HG03432 (cell line): ENCODE results near the gene WWTR1.

Source experiments
- ATAC-seq: cut with Tn5 transposase; IDR thresholded peaks from one replicate; pipeline ENCODE4 v1.9.1; 2021; ENCODE audit warnings: mild to moderate bottlenecking, moderate library complexity; ENCODE audit not compliant: unreplicated experiment

WWTR1 gene

GRCh38 chr3:149625795-149626194, 32.0 kb downstream of the WWTR1 start:
- ATAC-seq = no peak

DNA sequence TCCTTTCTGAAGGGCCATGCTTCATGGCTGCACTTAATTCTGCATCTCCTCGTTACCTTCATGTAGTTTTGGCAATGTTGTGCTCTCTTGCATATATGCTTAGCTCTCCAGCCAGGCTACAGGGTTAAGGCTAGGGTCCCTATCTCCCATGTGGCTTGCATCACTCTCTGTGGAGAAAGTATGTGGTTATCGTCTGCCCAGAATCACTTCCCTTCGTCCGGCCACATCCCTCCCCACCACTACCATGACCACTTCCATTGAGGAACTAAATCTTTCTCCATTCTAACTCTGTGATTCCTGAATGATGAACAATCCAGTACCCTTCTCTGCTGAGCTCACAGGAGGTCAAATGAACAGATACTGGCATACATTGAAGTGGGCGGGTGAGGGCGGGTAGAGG, 34.0 kb downstream of the WWTR1 start:
- ATAC-seq = no peak

- ATAC-seq = peak; percentile 79
These were observed 36.4 kb downstream of the WWTR1 start for GRCh38 chr3:149621218-149622005.

DNA sequence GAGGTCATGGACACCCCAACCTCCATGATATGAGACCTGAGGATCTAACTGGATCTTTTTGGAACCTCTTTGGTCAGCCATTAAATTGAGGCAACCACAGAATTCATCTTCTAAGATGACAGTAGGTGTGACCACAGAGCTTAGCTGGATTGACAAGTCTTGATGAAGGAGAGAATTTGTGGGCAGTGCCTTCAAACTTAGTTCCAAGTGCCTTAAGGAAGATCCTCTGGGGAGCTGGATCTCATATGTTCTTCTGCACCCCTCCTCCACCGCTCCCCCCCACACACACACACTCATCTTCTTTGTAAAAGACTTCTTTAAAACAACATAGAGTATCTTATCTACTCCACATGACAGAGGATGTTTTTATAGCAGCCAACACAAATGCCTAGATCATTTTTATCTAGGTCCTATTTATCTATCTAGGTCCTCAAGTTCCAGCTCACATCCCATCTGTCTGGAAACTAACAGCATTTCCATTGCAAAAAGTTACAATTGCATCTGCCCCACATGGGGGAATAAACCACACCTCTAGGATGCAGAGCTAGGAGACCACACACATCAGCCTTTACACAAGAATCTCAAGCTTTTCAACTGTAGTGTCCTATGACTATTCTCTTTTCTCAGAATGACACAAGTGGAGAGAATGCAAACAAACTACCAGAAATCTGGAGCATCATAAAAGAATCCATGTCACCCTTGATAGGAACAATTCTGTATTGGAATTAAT, 37.4 kb downstream of the WWTR1 start:
- peak; percentile 65 for ATAC-seq

GRCh38 chr3:149619136-149619535, 38.7 kb downstream of the WWTR1 start:
- no peak for ATAC-seq

DNA sequence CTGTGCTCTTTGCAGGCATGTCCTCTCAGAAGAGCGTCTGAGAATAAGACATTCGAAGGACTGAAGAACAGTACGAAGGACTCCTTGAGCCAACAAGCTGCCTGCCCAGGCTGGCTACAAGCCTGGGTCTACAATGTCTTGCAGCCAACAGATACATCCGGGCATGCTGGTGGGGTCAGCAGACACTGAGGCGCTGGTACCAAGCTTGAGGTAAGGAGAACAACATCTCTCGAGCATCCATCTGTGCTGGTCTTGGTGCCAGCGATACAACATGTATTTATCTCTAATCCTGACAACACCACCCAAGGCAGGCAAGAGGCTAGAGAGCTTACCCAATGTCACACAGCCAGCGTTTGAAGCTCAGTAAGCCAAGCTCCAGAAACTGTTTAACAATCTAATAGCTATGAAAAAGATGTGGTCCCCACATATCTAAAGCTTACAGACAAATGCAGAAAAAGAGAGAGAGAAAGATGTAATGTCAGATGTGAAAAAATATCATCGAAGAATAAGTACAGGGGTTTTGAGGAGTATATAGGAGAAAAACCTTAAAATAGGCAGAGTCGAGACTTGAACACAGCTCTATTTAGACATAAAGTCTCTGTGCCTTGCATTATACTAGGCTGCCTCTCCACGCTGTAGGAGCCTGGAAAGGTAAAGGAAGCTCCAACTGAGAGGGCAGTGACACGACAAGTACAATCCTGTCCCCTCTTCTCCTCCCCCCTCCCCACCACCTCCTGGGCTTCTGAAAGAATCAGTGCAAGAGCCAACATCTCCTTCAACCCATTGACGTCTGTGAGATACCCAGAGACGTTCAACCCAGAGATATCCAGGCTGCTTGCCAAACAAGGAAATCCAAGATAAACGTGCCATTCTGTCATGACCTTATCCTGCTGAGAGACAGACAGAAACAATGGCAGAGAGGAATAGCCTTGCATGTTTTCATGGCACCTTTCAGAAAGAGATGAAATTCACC, 39.4 kb downstream of the WWTR1 start:
- no peak for ATAC-seq

DNA sequence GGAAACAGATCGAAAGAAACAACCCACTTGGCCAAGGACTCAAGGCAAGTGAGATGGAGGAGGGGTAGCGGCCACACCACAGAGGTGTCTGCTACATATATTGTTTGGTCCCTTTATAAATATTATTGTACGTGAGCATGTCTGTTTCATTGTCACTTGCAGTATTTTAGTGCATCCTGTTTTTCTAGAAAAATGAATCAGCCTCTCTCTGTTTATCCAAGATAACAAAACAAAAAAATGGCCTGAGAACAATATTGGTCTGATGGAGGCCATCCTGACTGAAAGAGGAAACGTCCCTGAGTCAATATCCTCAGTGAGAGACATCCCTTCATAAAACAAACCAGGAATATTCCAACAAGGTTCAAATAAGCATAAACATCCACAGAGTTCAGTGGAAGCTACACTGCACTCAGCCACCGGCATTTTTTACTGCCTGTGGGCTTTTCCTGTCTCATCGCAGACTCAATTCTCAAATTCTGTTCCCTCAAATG, 42.0 kb downstream of the WWTR1 start:
- ATAC-seq = no peak

DNA sequence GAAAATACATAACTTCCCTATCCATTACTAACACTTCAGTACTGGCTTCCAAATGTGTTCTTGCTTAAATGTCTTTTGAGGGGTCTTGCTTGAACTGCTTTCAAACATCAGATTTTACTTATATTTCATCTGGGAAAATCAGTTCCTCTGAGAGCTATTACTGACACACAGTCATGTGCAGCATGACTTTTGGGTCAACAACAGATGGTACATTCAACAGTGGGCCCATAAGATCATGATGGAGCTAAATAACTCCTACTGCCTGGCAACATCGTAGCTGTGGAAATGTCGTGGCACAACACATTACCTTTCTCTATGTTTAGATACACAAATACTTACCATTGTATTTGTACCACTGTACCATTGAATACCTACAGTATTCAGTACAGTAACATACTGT, 43.8 kb downstream of the WWTR1 start:
- no peak for ATAC-seq

DNA sequence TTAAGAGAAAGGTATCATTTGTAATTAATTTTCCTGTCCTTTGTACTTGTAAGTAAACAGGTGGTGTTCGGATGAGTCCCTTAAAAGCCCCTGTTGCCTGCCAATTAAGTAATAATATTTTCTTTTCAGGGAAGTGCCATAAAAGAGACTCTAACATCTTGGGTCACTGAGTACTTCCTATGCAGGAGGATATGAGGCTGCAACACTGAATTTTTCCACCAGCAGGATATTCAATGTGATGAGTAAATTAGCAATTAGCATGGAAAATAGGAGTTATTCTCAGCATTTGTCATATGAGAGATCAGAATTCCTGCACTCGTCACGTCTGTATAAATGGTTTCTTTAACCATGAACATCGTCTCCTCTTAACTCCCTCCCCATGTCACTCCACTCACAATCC, 45.4 kb downstream of the WWTR1 start:
- ATAC-seq = no peak

- no peak for ATAC-seq
These were observed 46.7 kb downstream of the WWTR1 start for GRCh38 chr3:149611149-149611548.

GRCh38 chr3:149610351-149611105, 47.3 kb downstream of the WWTR1 start:
- ATAC-seq = no peak

DNA sequence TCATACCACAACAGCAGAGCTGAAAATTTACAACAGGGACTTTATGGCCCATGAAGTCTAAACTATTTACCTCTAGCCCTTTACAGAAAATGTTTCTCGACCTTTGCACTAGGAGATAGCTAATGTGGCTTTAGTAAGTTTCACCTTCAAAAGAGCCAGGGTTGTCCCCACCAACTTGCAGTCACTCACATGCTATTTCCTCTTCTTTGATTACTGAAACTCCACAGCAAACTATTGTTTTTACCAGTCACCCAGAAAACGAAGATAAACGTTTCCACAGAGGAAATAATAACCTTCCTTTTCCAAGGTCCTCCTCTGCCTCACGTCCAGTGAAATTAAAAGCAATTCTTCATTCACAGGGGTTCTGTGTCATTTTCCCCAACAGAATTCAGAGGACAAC, 48.2 kb downstream of the WWTR1 start:
- ATAC-seq = peak; percentile 96

- ATAC-seq = no peak
These were observed 48.8 kb downstream of the WWTR1 start for GRCh38 chr3:149608987-149609386.

- no peak for ATAC-seq
These were observed 51.9 kb downstream of the WWTR1 start for GRCh38 chr3:149605902-149606301.

- ATAC-seq = no peak
These were observed 53.5 kb downstream of the WWTR1 start for GRCh38 chr3:149604125-149604875.

GRCh38 chr3:149603126-149604074, 54.4 kb downstream of the WWTR1 start:
- no peak for ATAC-seq

GRCh38 chr3:149600634-149601033, 57.2 kb downstream of the WWTR1 start:
- ATAC-seq = no peak

DNA sequence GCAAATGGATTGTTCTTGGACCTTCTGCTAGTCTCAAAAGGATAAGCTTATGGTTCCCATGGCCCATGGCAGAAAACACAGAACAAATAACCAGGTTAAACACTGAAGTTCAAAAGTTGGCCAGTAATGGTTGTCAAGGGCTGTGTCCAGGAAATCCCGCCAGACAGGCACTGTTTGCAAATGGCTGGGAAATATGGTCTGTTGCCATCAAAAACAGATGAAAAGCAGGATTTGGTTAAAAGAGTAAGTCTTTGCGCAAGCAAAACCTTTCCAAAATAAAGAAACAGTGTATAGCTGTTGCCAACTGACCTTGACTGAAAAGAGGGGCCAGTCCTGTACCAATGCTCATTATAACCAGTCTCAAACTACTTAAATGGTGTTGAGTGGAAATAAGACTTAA, 58.6 kb downstream of the WWTR1 start:
- ATAC-seq = no peak
